ENCODE data around the gene NR0B2.

The NR0B2 gene

GRCh38 chr1:26938004-26938658 lies 24.4 kb upstream of the NR0B2 start:
- TF ChIP-seq MAX (IDR thresholded peaks at IDR 0.05) (no peak), USF1 (IDR thresholded peaks at IDR 0.05) (no peak), CEBPB (IDR thresholded peaks at IDR 0.05) (no peak), RAD21 (IDR thresholded peaks at IDR 0.05; ENCODE audit: low read depth) (no peak), EGR1 (IDR thresholded peaks at IDR 0.05) (no peak), REST (IDR thresholded peaks at IDR 0.05; ENCODE audit: low read depth) (no peak), TAF1 (IDR thresholded peaks at IDR 0.05; ENCODE audit: low read depth) (no peak), EP300 (IDR thresholded peaks at IDR 0.05; ENCODE audit: borderline replicate concordance) (no peak), TCF12 (IDR thresholded peaks at IDR 0.05; ENCODE audit: low read depth) (no peak), CREB1 (IDR thresholded peaks at IDR 0.05; ENCODE audit: low read depth) (no peak)

- TF ChIP-seq EGR1 (IDR thresholded peaks at IDR 0.05) (no peak), ZBTB7A (IDR thresholded peaks at IDR 0.05; ENCODE audit: low read depth) (no peak), YY1 (IDR thresholded peaks at IDR 0.05; ENCODE audit: low read depth) (no peak), USF1 (IDR thresholded peaks at IDR 0.05) (no peak), RAD21 (IDR thresholded peaks at IDR 0.05; ENCODE audit: low read depth) (no peak), NFIC (IDR thresholded peaks at IDR 0.05) (no peak), EP300 (IDR thresholded peaks at IDR 0.05; ENCODE audit: borderline replicate concordance) (no peak), TCF12 (IDR thresholded peaks at IDR 0.05; ENCODE audit: low read depth) (no peak), CREB1 (IDR thresholded peaks at IDR 0.05; ENCODE audit: low read depth) (no peak), REST (IDR thresholded peaks at IDR 0.05; ENCODE audit: low read depth) (no peak), TEAD4 (IDR thresholded peaks at IDR 0.05) (no peak), CEBPB (IDR thresholded peaks at IDR 0.05) (no peak), FOXM1 (IDR thresholded peaks at IDR 0.05; ENCODE audit: borderline replicate concordance, low read depth) (no peak), MAX (IDR thresholded peaks at IDR 0.05) (no peak)
These were observed 23.0 kb upstream of the NR0B2 start for GRCh38 chr1:26936823-26937222.

- TF ChIP-seq EP300 (IDR thresholded peaks at IDR 0.05; ENCODE audit: borderline replicate concordance) (no peak), YY1 (IDR thresholded peaks at IDR 0.05; ENCODE audit: low read depth) (no peak), MAX (IDR thresholded peaks at IDR 0.05) (no peak), FOXM1 (IDR thresholded peaks at IDR 0.05; ENCODE audit: borderline replicate concordance, low read depth) (no peak), RAD21 (IDR thresholded peaks at IDR 0.05; ENCODE audit: low read depth) (no peak), TCF12 (IDR thresholded peaks at IDR 0.05; ENCODE audit: low read depth) (no peak), USF1 (IDR thresholded peaks at IDR 0.05) (no peak), TAF1 (IDR thresholded peaks at IDR 0.05; ENCODE audit: low read depth) (no peak), REST (IDR thresholded peaks at IDR 0.05; ENCODE audit: low read depth) (no peak), ZBTB7A (IDR thresholded peaks at IDR 0.05; ENCODE audit: low read depth) (no peak), CEBPB (IDR thresholded peaks at IDR 0.05) (no peak), NFIC (IDR thresholded peaks at IDR 0.05) (no peak), TEAD4 (IDR thresholded peaks at IDR 0.05) (no peak), CREB1 (IDR thresholded peaks at IDR 0.05; ENCODE audit: low read depth) (no peak), EGR1 (IDR thresholded peaks at IDR 0.05) (no peak)
These were observed 18.8 kb upstream of the NR0B2 start for GRCh38 chr1:26932531-26932930.

All from Ishikawa (cell line).